WTC11 (cell line): ENCODE measurements around the gene PGAM5. TPM values are rescaled to one million over a fixed set of nuclear protein-coding genes. Genes with fewer than 3 reads are reported as not detected.

Experiments
- ATAC-seq: fragments of 200-7000 bp; cut with Tn5 transposase; 2 replicates; pipeline ENCODE4 v1.10.0; 2021; ENCODE audit warnings: mild to moderate bottlenecking, moderate library complexity
- CTCF ChIA-PET: fragments of 300-600 bp; sonication (Branson Sonifier 250); formaldehyde crosslinking; loops from one replicate; lab custom pipeline; 2021; ENCODE audit warnings: antibody characterized with exemption; lab: Charles Lee
- POLR2A ChIA-PET: fragments of 350-600 bp; sonication (Branson Sonifier 250); formaldehyde crosslinking; loops from one replicate; lab custom pipeline; 2021; ENCODE audit warnings: antibody characterized with exemption; lab: Charles Lee
- DNase-seq: peaks from one replicate; pipeline ENCODE4 v3.0.0; 2021; ENCODE audit warnings: low spot score
- H3K27ac Mint-ChIP-seq: 2 replicates; pipeline ENCODE4 v1.8.0; 2021; ENCODE audit warnings: mixed read lengths
- H3K27me3 Mint-ChIP-seq: 2 replicates; pipeline ENCODE4 v1.8.0; 2021; ENCODE audit warnings: low read depth, mild to moderate bottlenecking, moderate library complexity, mixed read lengths
- H3K36me3 Mint-ChIP-seq: 2 replicates; pipeline ENCODE4 v1.8.0; 2021; ENCODE audit warnings: mixed read lengths
- H3K4me1 Mint-ChIP-seq: 2 replicates; pipeline ENCODE4 v1.8.0; 2022; ENCODE audit warnings: mixed read lengths
- H3K4me3 Mint-ChIP-seq: 2 replicates; pipeline ENCODE4 v1.8.0; 2021; ENCODE audit warnings: mild to moderate bottlenecking, moderate library complexity, mixed read lengths
- H3K9me3 Mint-ChIP-seq: 2 replicates; pipeline ENCODE4 v1.8.0; 2021; ENCODE audit warnings: mixed read lengths
- GRHL2 ChIP-seq: fragments of 250-450 bp; sonication (Bioruptor Pico); IDR thresholded peaks from 2 replicates; pipeline ENCODE4 v1.8.0; 2022; ENCODE audit warnings: mild to moderate bottlenecking, moderate library complexity; ENCODE audit not compliant: insufficient replicate concordance, severe bottlenecking
- GTF2I ChIP-seq: fragments of 250-450 bp; sonication (Bioruptor Pico); conservative IDR thresholded peaks from 2 replicates; pipeline ENCODE4 v1.4.0; 2021; ENCODE audit warnings: mild to moderate bottlenecking
- NR2C2 ChIP-seq: sonication (generic); formaldehyde crosslinking; IDR thresholded peaks from 2 replicates; pipeline ENCODE4 v1.8.0; 2022; ENCODE audit warnings: mild to moderate bottlenecking, missing genetic modification reagents
- RORB ChIP-seq: fragments of 250-450 bp; sonication (Bioruptor Pico); IDR thresholded peaks from 2 replicates; pipeline ENCODE4 v1.9.0; 2021; ENCODE audit warnings: mild to moderate bottlenecking
- TEAD1 ChIP-seq: sonication (generic); formaldehyde crosslinking; IDR thresholded peaks from 2 replicates; pipeline ENCODE4 v1.8.0; 2022; ENCODE audit warnings: mild to moderate bottlenecking, missing genetic modification reagents
- ZNF219 ChIP-seq: sonication (generic); formaldehyde crosslinking; IDR thresholded peaks from 2 replicates; pipeline ENCODE4 v1.8.0; 2023; ENCODE audit warnings: missing genetic modification reagents, mild to moderate bottlenecking, borderline replicate concordance
- ZNF263 ChIP-seq: sonication (generic); formaldehyde crosslinking; IDR thresholded peaks from 2 replicates; pipeline ENCODE4 v1.8.1; 2022; ENCODE audit warnings: low read depth, mild to moderate bottlenecking, moderate library complexity, missing genetic modification reagents
- ZNF416 ChIP-seq: fragments of 250-450 bp; sonication (Bioruptor Pico); IDR thresholded peaks from 2 replicates; pipeline ENCODE4 v1.9.0; 2021; ENCODE audit warnings: mild to moderate bottlenecking, inconsistent platforms
- total RNA-seq: library from RNA; stranded (reverse); gene quantifications from 3 replicates; pipeline ENCODE4 v1.2.3, GENCODE V29; 2021
- TF ChIP-seq, protein P1 (sequence below): sonication (generic); formaldehyde crosslinking; IDR thresholded peaks from 2 replicates; pipeline ENCODE4 v1.8.0; 2023; ENCODE audit warnings: missing genetic modification reagents
- TF ChIP-seq, protein P2 (sequence below): sonication (generic); formaldehyde crosslinking; conservative IDR thresholded peaks from 2 replicates; pipeline ENCODE4 v1.8.1; 2022; ENCODE audit warnings: mild to moderate bottlenecking, missing genetic modification reagents
- TF ChIP-seq, protein P3 (sequence below): sonication (generic); formaldehyde crosslinking; IDR thresholded peaks from 2 replicates; pipeline ENCODE4 v1.8.1; 2022; ENCODE audit warnings: missing genetic modification reagents, borderline replicate concordance
- TF ChIP-seq, protein P4 (sequence below): fragments of 250-450 bp; sonication (Bioruptor Pico); IDR thresholded peaks from 2 replicates; pipeline ENCODE4 v1.9.0; 2021; ENCODE audit warnings: mild to moderate bottlenecking, borderline replicate concordance
- TF ChIP-seq, protein P5 (sequence below): sonication (generic); formaldehyde crosslinking; IDR thresholded peaks from 2 replicates; pipeline ENCODE4 v1.8.1; 2023; ENCODE audit warnings: mild to moderate bottlenecking, missing genetic modification reagents, moderate library complexity
- TF ChIP-seq, protein P6 (sequence below): sonication (generic); formaldehyde crosslinking; IDR thresholded peaks from 2 replicates; pipeline ENCODE4 v1.8.0; 2022; ENCODE audit warnings: mild to moderate bottlenecking, missing genetic modification reagents

Gene PGAM5
- total RNA-seq, 1 experiment from 2014 or later: 89.7 TPM

DNA sequence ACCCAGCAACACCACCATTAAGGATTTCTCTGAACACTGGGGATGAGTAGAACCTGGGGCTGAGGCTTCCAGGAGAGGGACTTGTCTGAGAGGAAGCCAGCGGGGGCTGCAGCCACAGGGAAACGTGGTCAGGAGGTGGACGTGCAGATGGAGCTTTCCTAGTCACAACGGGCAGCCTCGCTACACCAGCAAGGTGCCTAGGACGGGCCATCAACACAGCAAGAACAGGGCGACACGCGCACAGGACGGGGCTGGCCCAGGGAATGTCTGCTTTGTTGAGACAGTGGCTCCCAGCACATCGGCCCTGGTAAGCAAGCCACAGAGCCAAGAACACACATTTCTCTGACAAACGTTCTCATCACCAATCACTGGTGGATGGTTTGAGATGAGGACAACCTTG is 25.7 kb downstream of the PGAM5 start:
- TF ChIP-seq, protein P1, sequence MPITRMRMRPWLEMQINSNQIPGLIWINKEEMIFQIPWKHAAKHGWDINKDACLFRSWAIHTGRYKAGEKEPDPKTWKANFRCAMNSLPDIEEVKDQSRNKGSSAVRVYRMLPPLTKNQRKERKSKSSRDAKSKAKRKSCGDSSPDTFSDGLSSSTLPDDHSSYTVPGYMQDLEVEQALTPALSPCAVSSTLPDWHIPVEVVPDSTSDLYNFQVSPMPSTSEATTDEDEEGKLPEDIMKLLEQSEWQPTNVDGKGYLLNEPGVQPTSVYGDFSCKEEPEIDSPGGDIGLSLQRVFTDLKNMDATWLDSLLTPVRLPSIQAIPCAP (CRISPR knock-in tag): no peak
- TF ChIP-seq, protein P2, sequence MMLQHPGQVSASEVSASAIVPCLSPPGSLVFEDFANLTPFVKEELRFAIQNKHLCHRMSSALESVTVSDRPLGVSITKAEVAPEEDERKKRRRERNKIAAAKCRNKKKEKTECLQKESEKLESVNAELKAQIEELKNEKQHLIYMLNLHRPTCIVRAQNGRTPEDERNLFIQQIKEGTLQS (CRISPR knock-in tag): no peak
- ChIA-PET CTCF (no interaction called here), POLR2A (no interaction called here)
- Mint-ChIP-seq H3K27ac (no peak overlapping the region), H3K4me1 (no peaks in the 10 kb centered on the region), H3K4me3 (no peak overlapping the region), H3K9me3 (no peaks in the 10 kb centered on the region), H3K27me3 (no peaks in the 10 kb centered on the region), H3K36me3 (peaks cover 91% of the 10 kb centered on the region)
- DNase-seq: no peak
- ATAC-seq: no peak

DNA sequence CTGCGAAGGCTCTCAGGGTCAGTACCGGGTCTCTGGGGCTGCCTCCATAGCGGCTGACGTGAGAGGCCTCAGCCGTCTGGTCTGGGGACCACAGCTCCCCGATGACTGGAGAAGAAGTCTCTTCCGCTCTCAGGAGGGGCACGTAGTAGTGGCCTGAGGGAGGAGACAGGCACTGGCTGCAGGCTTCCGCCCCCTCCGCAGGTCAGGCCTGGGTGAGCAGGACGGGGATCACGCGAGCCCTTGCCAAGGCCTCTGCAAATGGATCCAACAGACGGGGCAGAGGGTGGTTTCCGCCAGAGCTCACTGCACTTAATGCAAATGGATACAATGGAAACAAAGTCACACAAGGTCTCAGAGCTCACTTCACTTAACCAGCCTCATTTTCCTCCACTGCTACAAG is 26.3 kb downstream of the PGAM5 start:
- POLR2A ChIA-PET: no interaction called here
- H3K4me1 Mint-ChIP-seq: no peaks in the 10 kb centered on the region
- no peak for ATAC-seq
- no peaks in the 10 kb centered on the region for H3K27me3 Mint-ChIP-seq
- no peaks in the 10 kb centered on the region for H3K9me3 Mint-ChIP-seq
- H3K36me3 Mint-ChIP-seq: peaks cover 91% of the 10 kb centered on the region
- H3K27ac Mint-ChIP-seq: no peak overlapping the region
- DNase-seq: no peak
- TF ChIP-seq ZNF219 (CRISPR knock-in tag) (no peak), GTF2I (no peak), RORB (CRISPR knock-in tag) (no peak), GRHL2 (CRISPR knock-in tag) (no peak), TEAD1 (CRISPR knock-in tag) (no peak), ZNF263 (CRISPR knock-in tag) (no peak), NR2C2 (CRISPR knock-in tag) (no peak), ZNF416 (CRISPR knock-in tag) (no peak)
- TF ChIP-seq, protein P1 (CRISPR knock-in tag): no peak
- TF ChIP-seq, protein P3, sequence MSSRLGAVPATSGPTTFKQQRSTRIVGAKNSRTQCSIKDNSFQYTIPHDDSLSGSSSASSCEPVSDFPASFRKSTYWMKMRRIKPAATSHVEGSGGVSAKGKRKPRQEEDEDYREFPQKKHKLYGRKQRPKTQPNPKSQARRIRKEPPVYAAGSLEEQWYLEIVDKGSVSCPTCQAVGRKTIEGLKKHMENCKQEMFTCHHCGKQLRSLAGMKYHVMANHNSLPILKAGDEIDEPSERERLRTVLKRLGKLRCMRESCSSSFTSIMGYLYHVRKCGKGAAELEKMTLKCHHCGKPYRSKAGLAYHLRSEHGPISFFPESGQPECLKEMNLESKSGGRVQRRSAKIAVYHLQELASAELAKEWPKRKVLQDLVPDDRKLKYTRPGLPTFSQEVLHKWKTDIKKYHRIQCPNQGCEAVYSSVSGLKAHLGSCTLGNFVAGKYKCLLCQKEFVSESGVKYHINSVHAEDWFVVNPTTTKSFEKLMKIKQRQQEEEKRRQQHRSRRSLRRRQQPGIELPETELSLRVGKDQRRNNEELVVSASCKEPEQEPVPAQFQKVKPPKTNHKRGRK (CRISPR knock-in tag): no peak
- TF ChIP-seq, protein P4, sequence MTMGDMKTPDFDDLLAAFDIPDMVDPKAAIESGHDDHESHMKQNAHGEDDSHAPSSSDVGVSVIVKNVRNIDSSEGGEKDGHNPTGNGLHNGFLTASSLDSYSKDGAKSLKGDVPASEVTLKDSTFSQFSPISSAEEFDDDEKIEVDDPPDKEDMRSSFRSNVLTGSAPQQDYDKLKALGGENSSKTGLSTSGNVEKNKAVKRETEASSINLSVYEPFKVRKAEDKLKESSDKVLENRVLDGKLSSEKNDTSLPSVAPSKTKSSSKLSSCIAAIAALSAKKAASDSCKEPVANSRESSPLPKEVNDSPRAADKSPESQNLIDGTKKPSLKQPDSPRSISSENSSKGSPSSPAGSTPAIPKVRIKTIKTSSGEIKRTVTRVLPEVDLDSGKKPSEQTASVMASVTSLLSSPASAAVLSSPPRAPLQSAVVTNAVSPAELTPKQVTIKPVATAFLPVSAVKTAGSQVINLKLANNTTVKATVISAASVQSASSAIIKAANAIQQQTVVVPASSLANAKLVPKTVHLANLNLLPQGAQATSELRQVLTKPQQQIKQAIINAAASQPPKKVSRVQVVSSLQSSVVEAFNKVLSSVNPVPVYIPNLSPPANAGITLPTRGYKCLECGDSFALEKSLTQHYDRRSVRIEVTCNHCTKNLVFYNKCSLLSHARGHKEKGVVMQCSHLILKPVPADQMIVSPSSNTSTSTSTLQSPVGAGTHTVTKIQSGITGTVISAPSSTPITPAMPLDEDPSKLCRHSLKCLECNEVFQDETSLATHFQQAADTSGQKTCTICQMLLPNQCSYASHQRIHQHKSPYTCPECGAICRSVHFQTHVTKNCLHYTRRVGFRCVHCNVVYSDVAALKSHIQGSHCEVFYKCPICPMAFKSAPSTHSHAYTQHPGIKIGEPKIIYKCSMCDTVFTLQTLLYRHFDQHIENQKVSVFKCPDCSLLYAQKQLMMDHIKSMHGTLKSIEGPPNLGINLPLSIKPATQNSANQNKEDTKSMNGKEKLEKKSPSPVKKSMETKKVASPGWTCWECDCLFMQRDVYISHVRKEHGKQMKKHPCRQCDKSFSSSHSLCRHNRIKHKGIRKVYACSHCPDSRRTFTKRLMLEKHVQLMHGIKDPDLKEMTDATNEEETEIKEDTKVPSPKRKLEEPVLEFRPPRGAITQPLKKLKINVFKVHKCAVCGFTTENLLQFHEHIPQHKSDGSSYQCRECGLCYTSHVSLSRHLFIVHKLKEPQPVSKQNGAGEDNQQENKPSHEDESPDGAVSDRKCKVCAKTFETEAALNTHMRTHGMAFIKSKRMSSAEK: no peak
- TF ChIP-seq, protein P5, sequence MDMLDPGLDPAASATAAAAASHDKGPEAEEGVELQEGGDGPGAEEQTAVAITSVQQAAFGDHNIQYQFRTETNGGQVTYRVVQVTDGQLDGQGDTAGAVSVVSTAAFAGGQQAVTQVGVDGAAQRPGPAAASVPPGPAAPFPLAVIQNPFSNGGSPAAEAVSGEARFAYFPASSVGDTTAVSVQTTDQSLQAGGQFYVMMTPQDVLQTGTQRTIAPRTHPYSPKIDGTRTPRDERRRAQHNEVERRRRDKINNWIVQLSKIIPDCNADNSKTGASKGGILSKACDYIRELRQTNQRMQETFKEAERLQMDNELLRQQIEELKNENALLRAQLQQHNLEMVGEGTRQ: no peak
- TF ChIP-seq, protein P6, sequence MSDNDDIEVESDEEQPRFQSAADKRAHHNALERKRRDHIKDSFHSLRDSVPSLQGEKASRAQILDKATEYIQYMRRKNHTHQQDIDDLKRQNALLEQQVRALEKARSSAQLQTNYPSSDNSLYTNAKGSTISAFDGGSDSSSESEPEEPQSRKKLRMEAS (CRISPR knock-in tag): no peak
- CTCF ChIA-PET: no interaction called here
- H3K4me3 Mint-ChIP-seq: no peak overlapping the region
